Kidney (tissue), 14 donors: ENCODE results near the gene REXO5. TPM values are rescaled to one million over a fixed set of nuclear protein-coding genes. Genes with fewer than 3 reads are reported as not detected.

Experiments used
- DNase-seq, 5 donors: peaks; one replicate each; pipeline ENCODE4 v3.0.0-alpha.2; 2013 to 2020
- FAIRE-seq: peaks from 2 replicates; lab custom pipeline; 2012; peaks lifted over from hg19 to GRCh38; lab: Jason Lieb, UNC
- H3K27ac ChIP-seq, 2 donors: one replicate each; pipeline ENCODE4 v1.7.0; 2013; ENCODE audit warnings: low read depth in 2 of 2, low read length in 2 of 2, inconsistent platforms in 1 of 2
- H3K27me3 ChIP-seq: one replicate; pipeline ENCODE4 v1.7.1; 2013; ENCODE audit warnings: low read length, inconsistent platforms; ENCODE audit not compliant: control insufficient read depth, insufficient read depth
- H3K36me3 ChIP-seq, 3 donors: one replicate each; pipeline versions ENCODE4 v1.7.0 to v1.7.1; 2013; ENCODE audit warnings: low read length in 3 of 3, control low read depth in 1 of 3, inconsistent platforms in 1 of 3; ENCODE audit not compliant: insufficient read depth in 3 of 3, control insufficient read depth in 2 of 3
- H3K4me1 ChIP-seq, 3 donors: one replicate each; pipeline versions ENCODE4 v1.7.0 to v1.7.1; 2013; ENCODE audit warnings: low read length in 3 of 3, inconsistent platforms in 1 of 3, low read depth in 1 of 3; ENCODE audit not compliant: control insufficient read depth in 2 of 3, insufficient read depth in 2 of 3
- H3K4me3 ChIP-seq, 3 donors: one replicate each; pipeline versions ENCODE4 v1.7.0 to v1.8.1; 2013; ENCODE audit warnings: low read length in 3 of 3, control low read depth in 1 of 3, inconsistent platforms in 1 of 3
- H3K9ac ChIP-seq, 3 donors: one replicate each; pipeline versions ENCODE4 v1.7.0 to v1.7.1; 2013; ENCODE audit warnings: low read length in 3 of 3, control low read depth in 1 of 3, inconsistent platforms in 1 of 3
- H3K9me3 ChIP-seq, 3 donors: one replicate each; pipeline versions ENCODE4 v1.7.0 to v1.7.1; 2013; ENCODE audit warnings: low read length in 3 of 3, control low read depth in 1 of 3, inconsistent platforms in 1 of 3; ENCODE audit not compliant: control insufficient read depth in 2 of 3, insufficient read depth in 1 of 3
- intact Hi-C: fragments of 100-400 bp; cut with DNase I; formaldehyde crosslinking; loops from one replicate; pipeline ENCODE4 v1.11.1; 2022
- polyA plus RNA-seq: library from polyadenylated mRNA; stranded (reverse); fragments of 350-450 nt; fragmentation: Illumina TruSeq; extraction: RNeasy Lipid Tissue Mini Kit (QIAGEN cat#74804); gene quantifications from one replicate; pipeline ENCODE4 v1.2.3, GENCODE V29; 2014; ENCODE audit warnings: low read depth, low replicate concordance; ENCODE audit not compliant: insufficient read depth
- total RNA-seq: library from RNA; stranded (reverse); fragmentation: NEBNext Ultra II Directional; extraction: Animal tissue kit (Norgen Biotek cat#: 25700); gene quantifications from one replicate; pipeline ENCODE4 v1.2.1, GENCODE V29; 2021
- TF ChIP-seq, protein P1 (sequence below): IDR thresholded peaks from 3 replicates; pipeline ENCODE4 v1.5.1; 2012; ENCODE audit warnings: mild to moderate bottlenecking, moderate library complexity, borderline replicate concordance; ENCODE audit not compliant: insufficient read depth; ENCODE audit errors: extremely low read depth
- donor health status: control.
- donor health status: control.
- donor health status: control.
- donor health status: control.
- donor health status: control.
- donor health status: DM: yes; HTN: yes; CAD: no.
- donor health status: Normal renal cell carcinoma (clear cell type).

REXO5 gene
- total and polyA plus RNA-seq, 2 donors from 2014 or later: 1.6 to 2.1 TPM

DNA sequence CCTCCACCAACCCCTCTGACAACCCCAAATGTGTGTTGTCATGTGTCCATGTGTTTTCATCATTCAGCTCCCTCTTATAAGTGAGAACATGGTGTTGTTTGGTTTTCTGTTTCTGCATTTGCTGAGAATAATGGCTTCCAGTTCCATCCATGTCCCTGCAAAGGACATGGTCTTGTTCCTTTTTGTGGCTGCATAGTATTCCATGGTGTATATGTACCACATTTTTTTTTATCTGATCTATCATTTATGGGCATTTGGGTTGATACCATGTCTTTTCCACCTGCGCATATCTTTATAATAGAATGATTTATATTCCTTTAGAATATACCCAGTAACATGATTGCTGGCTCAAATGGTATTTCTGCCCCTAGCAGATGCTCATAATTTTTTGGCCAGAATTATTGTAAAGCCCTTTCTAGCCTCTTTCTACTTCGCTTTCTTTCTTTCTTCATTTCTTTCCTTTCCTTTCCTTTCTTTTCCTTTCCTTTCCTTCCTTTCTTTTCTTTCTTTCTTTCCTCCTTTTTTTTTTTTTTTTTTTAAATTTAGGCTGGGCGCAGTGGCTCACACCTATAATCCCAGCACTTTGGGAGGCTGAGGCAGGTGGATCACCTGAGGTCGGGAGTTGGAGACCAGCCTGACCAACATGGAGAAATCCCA lies 12.7 kb downstream of the REXO5 start:
- no peak overlapping the region for H3K9ac ChIP-seq
- FAIRE-seq (no peak), DNase-seq (no peak)
- H3K4me1 ChIP-seq: no peaks in the 10 kb centered on the region
- no peak overlapping the region for H3K27ac ChIP-seq
- H3K9me3 ChIP-seq: no peaks in the 10 kb centered on the region
- no peaks in the 10 kb centered on the region for H3K27me3 ChIP-seq
- H3K4me3 ChIP-seq: no peak overlapping the region
- no peaks in the 10 kb centered on the region for H3K36me3 ChIP-seq
- TF ChIP-seq, protein P1, sequence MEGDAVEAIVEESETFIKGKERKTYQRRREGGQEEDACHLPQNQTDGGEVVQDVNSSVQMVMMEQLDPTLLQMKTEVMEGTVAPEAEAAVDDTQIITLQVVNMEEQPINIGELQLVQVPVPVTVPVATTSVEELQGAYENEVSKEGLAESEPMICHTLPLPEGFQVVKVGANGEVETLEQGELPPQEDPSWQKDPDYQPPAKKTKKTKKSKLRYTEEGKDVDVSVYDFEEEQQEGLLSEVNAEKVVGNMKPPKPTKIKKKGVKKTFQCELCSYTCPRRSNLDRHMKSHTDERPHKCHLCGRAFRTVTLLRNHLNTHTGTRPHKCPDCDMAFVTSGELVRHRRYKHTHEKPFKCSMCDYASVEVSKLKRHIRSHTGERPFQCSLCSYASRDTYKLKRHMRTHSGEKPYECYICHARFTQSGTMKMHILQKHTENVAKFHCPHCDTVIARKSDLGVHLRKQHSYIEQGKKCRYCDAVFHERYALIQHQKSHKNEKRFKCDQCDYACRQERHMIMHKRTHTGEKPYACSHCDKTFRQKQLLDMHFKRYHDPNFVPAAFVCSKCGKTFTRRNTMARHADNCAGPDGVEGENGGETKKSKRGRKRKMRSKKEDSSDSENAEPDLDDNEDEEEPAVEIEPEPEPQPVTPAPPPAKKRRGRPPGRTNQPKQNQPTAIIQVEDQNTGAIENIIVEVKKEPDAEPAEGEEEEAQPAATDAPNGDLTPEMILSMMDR: no peak
- intact Hi-C loops: no loop called here

DNA sequence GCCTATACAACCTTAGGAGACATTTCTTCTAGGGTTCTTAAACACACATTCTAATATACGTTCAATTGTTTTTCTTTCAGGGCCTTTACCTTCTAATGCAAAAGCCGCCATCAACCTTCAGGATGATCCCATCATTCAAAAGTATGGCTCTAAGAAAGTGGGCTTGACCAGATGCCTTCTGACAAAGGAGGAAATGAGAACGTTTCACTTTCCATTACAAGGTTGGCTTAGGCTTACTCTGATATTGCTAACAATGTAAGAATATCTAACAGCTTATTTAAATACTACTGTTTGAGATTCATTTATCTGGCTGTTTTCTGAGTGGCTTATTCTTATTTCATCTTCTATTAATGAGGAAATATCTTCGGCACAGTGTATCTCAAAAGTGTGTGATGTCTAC lies 15.4 kb downstream of the REXO5 start:
- FAIRE-seq: no peak
- Histone ChIP-seq H3K27me3 (no peaks in the 10 kb centered on the region), H3K9ac (no peak overlapping the region), H3K36me3 (no peaks in the 10 kb centered on the region), H3K9me3 (no peaks in the 10 kb centered on the region), H3K27ac (no peak overlapping the region), H3K4me3 (no peak overlapping the region), H3K4me1 (no peaks in the 10 kb centered on the region)
- intact Hi-C loops: no loop called here
- no peak for DNase-seq
- TF ChIP-seq, protein P1: no peak

DNA sequence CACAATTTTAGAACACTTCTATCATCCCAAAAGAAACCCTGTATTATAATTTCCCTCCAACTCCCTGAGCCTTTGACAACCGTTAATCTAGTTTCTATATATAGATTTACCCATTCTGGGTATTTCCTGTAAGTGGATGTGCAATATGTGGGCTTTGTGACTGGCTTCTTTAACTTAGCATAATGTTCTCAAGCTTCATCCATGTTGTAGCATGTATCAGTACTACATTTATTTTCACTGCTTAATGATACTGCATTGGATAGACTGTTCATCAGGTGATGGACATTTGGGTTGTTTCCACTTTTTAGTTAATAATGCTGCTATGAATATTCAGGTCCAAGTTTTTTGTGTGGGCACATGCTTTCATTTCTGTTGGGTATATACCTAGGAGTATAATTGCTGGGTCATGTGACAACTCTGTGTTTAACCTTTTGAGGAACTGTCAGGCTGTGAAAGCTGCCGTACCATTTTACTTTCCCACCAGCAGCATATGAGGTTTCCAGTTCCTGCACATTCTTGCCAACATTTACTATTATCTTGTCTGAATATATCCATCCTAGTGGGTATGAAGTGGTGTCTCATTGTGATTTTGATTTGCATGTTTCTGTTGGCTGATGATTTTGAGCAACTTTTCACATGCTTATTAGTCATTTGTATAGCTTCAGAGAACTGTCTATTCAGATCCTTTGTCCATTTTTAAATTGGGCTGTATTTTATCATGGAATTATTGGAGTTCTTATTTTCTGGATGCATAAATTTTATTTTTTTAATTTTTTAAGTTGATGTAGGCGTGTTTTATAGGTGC lies 16.4 kb downstream of the REXO5 start:
- no peak for DNase-seq
- Histone ChIP-seq H3K9me3 (no peaks in the 10 kb centered on the region), H3K36me3 (no peaks in the 10 kb centered on the region), H3K27me3 (no peaks in the 10 kb centered on the region), H3K27ac (no peak overlapping the region), H3K4me3 (no peak overlapping the region), H3K4me1 (no peaks in the 10 kb centered on the region), H3K9ac (no peak overlapping the region)
- intact Hi-C loops: no loop called here
- FAIRE-seq: no peak
- TF ChIP-seq, protein P1: no peak
